ENCODE results near the gene PLCZ1.

Gene PLCZ1

GRCh38 chr12:18720690-18721089 is 17.1 kb downstream of the PLCZ1 start:
- no peaks in the 10 kb centered on the region for H3K79me1 ChIP-seq (replicated peaks; ENCODE audit: low read length, poor library complexity, severe bottlenecking)
- DNase-seq: no peak
- H3K9ac ChIP-seq (ENCODE audit: low read length): no peak overlapping the region

GRCh38 chr12:18719922-18720510 is 17.8 kb downstream of the PLCZ1 start:
- Histone ChIP-seq H3K79me1 (replicated peaks; ENCODE audit: low read length, poor library complexity, severe bottlenecking) (no peaks in the 10 kb centered on the region), H3K4ac (ENCODE audit: low read depth in 1 of 2, low read length in 2 of 2) (no peak overlapping the region), H3K9ac (ENCODE audit: low read length) (no peak overlapping the region), H4K91ac (ENCODE audit: low read length) (no peak overlapping the region), H3K14ac (ENCODE audit: low read length in 2 of 2) (no peak overlapping the region), H3K23ac (ENCODE audit: low read length in 2 of 2) (no peak overlapping the region), H3K27ac (ENCODE audit: low read length, poor library complexity, severe bottlenecking) (no peak overlapping the region), H2AK5ac (ENCODE audit: low read length, severe bottlenecking) (no peak overlapping the region), H2BK120ac (ENCODE audit: low read depth, low read length) (no peak overlapping the region), H2BK15ac (ENCODE audit: low read depth, poor library complexity, severe bottlenecking) (no peak overlapping the region), H4K8ac (ENCODE audit: low read length) (no peak overlapping the region), H2AFZ (ENCODE audit: low read depth, low read length) (no peak overlapping the region), H3K4me2 (ENCODE audit: low read length, poor library complexity, severe bottlenecking) (no peak overlapping the region), H3K18ac (ENCODE audit: low read depth in 1 of 2, low read length in 2 of 2) (no peak overlapping the region), H3K9me3 (ENCODE audit: control insufficient read depth, low read length) (no peaks in the 10 kb centered on the region), H2BK12ac (ENCODE audit: low read length in 2 of 2) (no peak overlapping the region), H3K4me3 (ENCODE audit: insufficient read depth in 1 of 2, low read depth in 1 of 2, low read length in 2 of 2) (no peak overlapping the region), H3K36me3 (ENCODE audit: control insufficient read depth in 1 of 2, insufficient read depth in 2 of 2, low read depth in 1 of 2, low read length in 2 of 2) (no peaks in the 10 kb centered on the region), H2BK5ac (ENCODE audit: low read depth, low read length, poor library complexity, severe bottlenecking) (no peak overlapping the region), H3K4me1 (ENCODE audit: control insufficient read depth, insufficient read depth, low read depth, low read length) (no peaks in the 10 kb centered on the region), H3K27me3 (ENCODE audit: control insufficient read depth in 1 of 2, insufficient read depth in 1 of 2, low read length in 2 of 2) (no peaks in the 10 kb centered on the region)
- no peak for DNase-seq
- 100% methylated on average over 1 of the region's 3 CpGs for WGBS

More at GRCh38 chr12:18720690-18721089, 17.1 kb downstream of the PLCZ1 start:
- Histone ChIP-seq H3K4me2 (ENCODE audit: low read length, poor library complexity, severe bottlenecking) (no peak overlapping the region), H3K27me3 (ENCODE audit: control insufficient read depth in 1 of 2, insufficient read depth in 1 of 2, low read length in 2 of 2) (no peaks in the 10 kb centered on the region), H3K4me1 (ENCODE audit: control insufficient read depth, insufficient read depth, low read depth, low read length) (no peaks in the 10 kb centered on the region), H4K8ac (ENCODE audit: low read length) (no peak overlapping the region), H2BK12ac (ENCODE audit: low read length in 2 of 2) (no peak overlapping the region), H4K91ac (ENCODE audit: low read length) (no peak overlapping the region), H2AK5ac (ENCODE audit: low read length, severe bottlenecking) (no peak overlapping the region), H3K14ac (ENCODE audit: low read length in 2 of 2) (no peak overlapping the region), H2BK120ac (ENCODE audit: low read depth, low read length) (no peak overlapping the region), H3K23ac (ENCODE audit: low read length in 2 of 2) (no peak overlapping the region), H3K4ac (ENCODE audit: low read depth in 1 of 2, low read length in 2 of 2) (no peak overlapping the region), H2AFZ (ENCODE audit: low read depth, low read length) (no peak overlapping the region), H2BK5ac (ENCODE audit: low read depth, low read length, poor library complexity, severe bottlenecking) (no peak overlapping the region), H2BK15ac (ENCODE audit: low read depth, poor library complexity, severe bottlenecking) (no peak overlapping the region), H3K4me3 (ENCODE audit: insufficient read depth in 1 of 2, low read depth in 1 of 2, low read length in 2 of 2) (no peak overlapping the region), H3K36me3 (ENCODE audit: control insufficient read depth in 1 of 2, insufficient read depth in 2 of 2, low read depth in 1 of 2, low read length in 2 of 2) (no peaks in the 10 kb centered on the region), H3K27ac (ENCODE audit: low read length, poor library complexity, severe bottlenecking) (no peak overlapping the region), H3K18ac (ENCODE audit: low read depth in 1 of 2, low read length in 2 of 2) (no peak overlapping the region), H3K9me3 (ENCODE audit: control insufficient read depth, low read length) (no peaks in the 10 kb centered on the region)

GRCh38 chr12:18718462-18718861 is 19.4 kb downstream of the PLCZ1 start:
- H3K9ac ChIP-seq (ENCODE audit: low read length): no peak overlapping the region
- H3K4me1 ChIP-seq (ENCODE audit: control insufficient read depth, insufficient read depth, low read depth, low read length): no peaks in the 10 kb centered on the region
- no peaks in the 10 kb centered on the region for H3K27me3 ChIP-seq (ENCODE audit: control insufficient read depth in 1 of 2, insufficient read depth in 1 of 2, low read length in 2 of 2)
- no peak overlapping the region for H3K4me2 ChIP-seq (ENCODE audit: low read length, poor library complexity, severe bottlenecking)
- H2BK5ac ChIP-seq (ENCODE audit: low read depth, low read length, poor library complexity, severe bottlenecking): no peak overlapping the region
- no peak overlapping the region for H2BK120ac ChIP-seq (ENCODE audit: low read depth, low read length)
- H3K4ac ChIP-seq (ENCODE audit: low read depth in 1 of 2, low read length in 2 of 2): no peak overlapping the region
- no peak overlapping the region for H4K91ac ChIP-seq (ENCODE audit: low read length)
- H3K4me3 ChIP-seq (ENCODE audit: insufficient read depth in 1 of 2, low read depth in 1 of 2, low read length in 2 of 2): no peak overlapping the region
- no peak overlapping the region for H3K14ac ChIP-seq (ENCODE audit: low read length in 2 of 2)
- H2AK5ac ChIP-seq (ENCODE audit: low read length, severe bottlenecking): no peak overlapping the region
- DNase-seq: no peak
- no peak overlapping the region for H3K27ac ChIP-seq (ENCODE audit: low read length, poor library complexity, severe bottlenecking)
- no peaks in the 10 kb centered on the region for H3K79me1 ChIP-seq (replicated peaks; ENCODE audit: low read length, poor library complexity, severe bottlenecking)
- no peaks in the 10 kb centered on the region for H3K36me3 ChIP-seq (ENCODE audit: control insufficient read depth in 1 of 2, insufficient read depth in 2 of 2, low read depth in 1 of 2, low read length in 2 of 2)
- H2AFZ ChIP-seq (ENCODE audit: low read depth, low read length): no peak overlapping the region
- H3K18ac ChIP-seq (ENCODE audit: low read depth in 1 of 2, low read length in 2 of 2): no peak overlapping the region
- H4K8ac ChIP-seq (ENCODE audit: low read length): no peak overlapping the region
- no peak overlapping the region for H2BK12ac ChIP-seq (ENCODE audit: low read length in 2 of 2)
- H3K23ac ChIP-seq (ENCODE audit: low read length in 2 of 2): no peak overlapping the region
- H2BK15ac ChIP-seq (ENCODE audit: low read depth, poor library complexity, severe bottlenecking): no peak overlapping the region
- H3K9me3 ChIP-seq (ENCODE audit: control insufficient read depth, low read length): no peaks in the 10 kb centered on the region

GRCh38 chr12:18716236-18716635 is 21.6 kb downstream of the PLCZ1 start:
- Histone ChIP-seq H2BK15ac (ENCODE audit: low read depth, poor library complexity, severe bottlenecking) (no peak overlapping the region), H3K79me1 (replicated peaks; ENCODE audit: low read length, poor library complexity, severe bottlenecking) (no peaks in the 10 kb centered on the region), H3K36me3 (ENCODE audit: control insufficient read depth in 1 of 2, insufficient read depth in 2 of 2, low read depth in 1 of 2, low read length in 2 of 2) (no peaks in the 10 kb centered on the region), H3K4me3 (ENCODE audit: insufficient read depth in 1 of 2, low read depth in 1 of 2, low read length in 2 of 2) (no peak overlapping the region), H3K9me3 (ENCODE audit: control insufficient read depth, low read length) (no peaks in the 10 kb centered on the region), H3K27me3 (ENCODE audit: control insufficient read depth in 1 of 2, insufficient read depth in 1 of 2, low read length in 2 of 2) (no peaks in the 10 kb centered on the region), H4K8ac (ENCODE audit: low read length) (no peak overlapping the region), H3K9ac (ENCODE audit: low read length) (no peak overlapping the region), H3K23ac (ENCODE audit: low read length in 2 of 2) (no peak overlapping the region), H2BK120ac (ENCODE audit: low read depth, low read length) (no peak overlapping the region), H2BK5ac (ENCODE audit: low read depth, low read length, poor library complexity, severe bottlenecking) (no peak overlapping the region), H3K14ac (ENCODE audit: low read length in 2 of 2) (no peak overlapping the region), H3K27ac (ENCODE audit: low read length, poor library complexity, severe bottlenecking) (no peak overlapping the region), H4K91ac (ENCODE audit: low read length) (no peak overlapping the region), H3K18ac (ENCODE audit: low read depth in 1 of 2, low read length in 2 of 2) (no peak overlapping the region), H2BK12ac (ENCODE audit: low read length in 2 of 2) (no peak overlapping the region), H3K4ac (ENCODE audit: low read depth in 1 of 2, low read length in 2 of 2) (no peak overlapping the region), H3K4me2 (ENCODE audit: low read length, poor library complexity, severe bottlenecking) (no peak overlapping the region), H2AK5ac (ENCODE audit: low read length, severe bottlenecking) (no peak overlapping the region), H2AFZ (ENCODE audit: low read depth, low read length) (no peak overlapping the region), H3K4me1 (ENCODE audit: control insufficient read depth, insufficient read depth, low read depth, low read length) (no peaks in the 10 kb centered on the region)
- DNase-seq: no peak
- WGBS: 100% methylated on average over 1 of the region's 1 CpG

All from mesenchymal stem cell (in vitro differentiated cells and primary cell).